ENCODE data around the gene MYCN.

GRCh38 chr2:15945909-15946705, 5.8 kb downstream of the MYCN start:
- TF ChIP-seq, protein P1, sequence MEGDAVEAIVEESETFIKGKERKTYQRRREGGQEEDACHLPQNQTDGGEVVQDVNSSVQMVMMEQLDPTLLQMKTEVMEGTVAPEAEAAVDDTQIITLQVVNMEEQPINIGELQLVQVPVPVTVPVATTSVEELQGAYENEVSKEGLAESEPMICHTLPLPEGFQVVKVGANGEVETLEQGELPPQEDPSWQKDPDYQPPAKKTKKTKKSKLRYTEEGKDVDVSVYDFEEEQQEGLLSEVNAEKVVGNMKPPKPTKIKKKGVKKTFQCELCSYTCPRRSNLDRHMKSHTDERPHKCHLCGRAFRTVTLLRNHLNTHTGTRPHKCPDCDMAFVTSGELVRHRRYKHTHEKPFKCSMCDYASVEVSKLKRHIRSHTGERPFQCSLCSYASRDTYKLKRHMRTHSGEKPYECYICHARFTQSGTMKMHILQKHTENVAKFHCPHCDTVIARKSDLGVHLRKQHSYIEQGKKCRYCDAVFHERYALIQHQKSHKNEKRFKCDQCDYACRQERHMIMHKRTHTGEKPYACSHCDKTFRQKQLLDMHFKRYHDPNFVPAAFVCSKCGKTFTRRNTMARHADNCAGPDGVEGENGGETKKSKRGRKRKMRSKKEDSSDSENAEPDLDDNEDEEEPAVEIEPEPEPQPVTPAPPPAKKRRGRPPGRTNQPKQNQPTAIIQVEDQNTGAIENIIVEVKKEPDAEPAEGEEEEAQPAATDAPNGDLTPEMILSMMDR (IDR thresholded peaks at IDR 0.05), result no peak
- TF ChIP-seq, protein P2, sequence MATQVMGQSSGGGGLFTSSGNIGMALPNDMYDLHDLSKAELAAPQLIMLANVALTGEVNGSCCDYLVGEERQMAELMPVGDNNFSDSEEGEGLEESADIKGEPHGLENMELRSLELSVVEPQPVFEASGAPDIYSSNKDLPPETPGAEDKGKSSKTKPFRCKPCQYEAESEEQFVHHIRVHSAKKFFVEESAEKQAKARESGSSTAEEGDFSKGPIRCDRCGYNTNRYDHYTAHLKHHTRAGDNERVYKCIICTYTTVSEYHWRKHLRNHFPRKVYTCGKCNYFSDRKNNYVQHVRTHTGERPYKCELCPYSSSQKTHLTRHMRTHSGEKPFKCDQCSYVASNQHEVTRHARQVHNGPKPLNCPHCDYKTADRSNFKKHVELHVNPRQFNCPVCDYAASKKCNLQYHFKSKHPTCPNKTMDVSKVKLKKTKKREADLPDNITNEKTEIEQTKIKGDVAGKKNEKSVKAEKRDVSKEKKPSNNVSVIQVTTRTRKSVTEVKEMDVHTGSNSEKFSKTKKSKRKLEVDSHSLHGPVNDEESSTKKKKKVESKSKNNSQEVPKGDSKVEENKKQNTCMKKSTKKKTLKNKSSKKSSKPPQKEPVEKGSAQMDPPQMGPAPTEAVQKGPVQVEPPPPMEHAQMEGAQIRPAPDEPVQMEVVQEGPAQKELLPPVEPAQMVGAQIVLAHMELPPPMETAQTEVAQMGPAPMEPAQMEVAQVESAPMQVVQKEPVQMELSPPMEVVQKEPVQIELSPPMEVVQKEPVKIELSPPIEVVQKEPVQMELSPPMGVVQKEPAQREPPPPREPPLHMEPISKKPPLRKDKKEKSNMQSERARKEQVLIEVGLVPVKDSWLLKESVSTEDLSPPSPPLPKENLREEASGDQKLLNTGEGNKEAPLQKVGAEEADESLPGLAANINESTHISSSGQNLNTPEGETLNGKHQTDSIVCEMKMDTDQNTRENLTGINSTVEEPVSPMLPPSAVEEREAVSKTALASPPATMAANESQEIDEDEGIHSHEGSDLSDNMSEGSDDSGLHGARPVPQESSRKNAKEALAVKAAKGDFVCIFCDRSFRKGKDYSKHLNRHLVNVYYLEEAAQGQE (IDR thresholded peaks at IDR 0.05; ENCODE audit: low read depth, low read length), result no peak
- no peak for TF ChIP-seq MAX (IDR thresholded peaks at IDR 0.05; ENCODE audit: low read depth)
- no peak for TF ChIP-seq POLR2AphosphoS5 (IDR thresholded peaks at IDR 0.05; ENCODE audit: low read depth, low read length)
- no peak for TF ChIP-seq EP300 (IDR thresholded peaks at IDR 0.05; ENCODE audit: borderline replicate concordance in 1 of 2, low read depth in 1 of 2, low read length in 1 of 2)
- TF ChIP-seq, protein P3, sequence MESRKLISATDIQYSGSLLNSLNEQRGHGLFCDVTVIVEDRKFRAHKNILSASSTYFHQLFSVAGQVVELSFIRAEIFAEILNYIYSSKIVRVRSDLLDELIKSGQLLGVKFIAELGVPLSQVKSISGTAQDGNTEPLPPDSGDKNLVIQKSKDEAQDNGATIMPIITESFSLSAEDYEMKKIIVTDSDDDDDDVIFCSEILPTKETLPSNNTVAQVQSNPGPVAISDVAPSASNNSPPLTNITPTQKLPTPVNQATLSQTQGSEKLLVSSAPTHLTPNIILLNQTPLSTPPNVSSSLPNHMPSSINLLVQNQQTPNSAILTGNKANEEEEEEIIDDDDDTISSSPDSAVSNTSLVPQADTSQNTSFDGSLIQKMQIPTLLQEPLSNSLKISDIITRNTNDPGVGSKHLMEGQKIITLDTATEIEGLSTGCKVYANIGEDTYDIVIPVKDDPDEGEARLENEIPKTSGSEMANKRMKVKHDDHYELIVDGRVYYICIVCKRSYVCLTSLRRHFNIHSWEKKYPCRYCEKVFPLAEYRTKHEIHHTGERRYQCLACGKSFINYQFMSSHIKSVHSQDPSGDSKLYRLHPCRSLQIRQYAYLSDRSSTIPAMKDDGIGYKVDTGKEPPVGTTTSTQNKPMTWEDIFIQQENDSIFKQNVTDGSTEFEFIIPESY (IDR thresholded peaks at IDR 0.05; ENCODE audit: borderline replicate concordance, low read depth), result no peak
- no peak for TF ChIP-seq EZH2phosphoT487 (IDR thresholded peaks at IDR 0.05; ENCODE audit: borderline replicate concordance, low read depth)
- TF ChIP-seq TEAD4 (IDR thresholded peaks at IDR 0.05; ENCODE audit: borderline replicate concordance, insufficient read depth), result no peak
- no peak for TF ChIP-seq YY1 (IDR thresholded peaks at IDR 0.05; ENCODE audit: low read depth)
- TF ChIP-seq, protein P4, sequence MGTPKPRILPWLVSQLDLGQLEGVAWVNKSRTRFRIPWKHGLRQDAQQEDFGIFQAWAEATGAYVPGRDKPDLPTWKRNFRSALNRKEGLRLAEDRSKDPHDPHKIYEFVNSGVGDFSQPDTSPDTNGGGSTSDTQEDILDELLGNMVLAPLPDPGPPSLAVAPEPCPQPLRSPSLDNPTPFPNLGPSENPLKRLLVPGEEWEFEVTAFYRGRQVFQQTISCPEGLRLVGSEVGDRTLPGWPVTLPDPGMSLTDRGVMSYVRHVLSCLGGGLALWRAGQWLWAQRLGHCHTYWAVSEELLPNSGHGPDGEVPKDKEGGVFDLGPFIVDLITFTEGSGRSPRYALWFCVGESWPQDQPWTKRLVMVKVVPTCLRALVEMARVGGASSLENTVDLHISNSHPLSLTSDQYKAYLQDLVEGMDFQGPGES (IDR thresholded peaks at IDR 0.05; ENCODE audit: low read depth, low read length), result no peak
- TF ChIP-seq TAF1 (IDR thresholded peaks at IDR 0.05; ENCODE audit: borderline replicate concordance, low read depth, low read length), result no peak
